NB4 (cell line): ENCODE measurements around the gene CASP9.

Source experiments
- TF ChIP-seq, protein P1 (sequence below): IDR thresholded peaks from one replicate; pipeline ENCODE4 v1.5.1; 2012; ENCODE audit warnings: low read depth, low read length
- TF ChIP-seq, protein P2 (sequence below): IDR thresholded peaks from 2 replicates; pipeline ENCODE4 v1.6.1; 2011; ENCODE audit warnings: low read depth, low read length

- TF ChIP-seq, protein P1, sequence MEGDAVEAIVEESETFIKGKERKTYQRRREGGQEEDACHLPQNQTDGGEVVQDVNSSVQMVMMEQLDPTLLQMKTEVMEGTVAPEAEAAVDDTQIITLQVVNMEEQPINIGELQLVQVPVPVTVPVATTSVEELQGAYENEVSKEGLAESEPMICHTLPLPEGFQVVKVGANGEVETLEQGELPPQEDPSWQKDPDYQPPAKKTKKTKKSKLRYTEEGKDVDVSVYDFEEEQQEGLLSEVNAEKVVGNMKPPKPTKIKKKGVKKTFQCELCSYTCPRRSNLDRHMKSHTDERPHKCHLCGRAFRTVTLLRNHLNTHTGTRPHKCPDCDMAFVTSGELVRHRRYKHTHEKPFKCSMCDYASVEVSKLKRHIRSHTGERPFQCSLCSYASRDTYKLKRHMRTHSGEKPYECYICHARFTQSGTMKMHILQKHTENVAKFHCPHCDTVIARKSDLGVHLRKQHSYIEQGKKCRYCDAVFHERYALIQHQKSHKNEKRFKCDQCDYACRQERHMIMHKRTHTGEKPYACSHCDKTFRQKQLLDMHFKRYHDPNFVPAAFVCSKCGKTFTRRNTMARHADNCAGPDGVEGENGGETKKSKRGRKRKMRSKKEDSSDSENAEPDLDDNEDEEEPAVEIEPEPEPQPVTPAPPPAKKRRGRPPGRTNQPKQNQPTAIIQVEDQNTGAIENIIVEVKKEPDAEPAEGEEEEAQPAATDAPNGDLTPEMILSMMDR = no peak
- TF ChIP-seq, protein P2, sequence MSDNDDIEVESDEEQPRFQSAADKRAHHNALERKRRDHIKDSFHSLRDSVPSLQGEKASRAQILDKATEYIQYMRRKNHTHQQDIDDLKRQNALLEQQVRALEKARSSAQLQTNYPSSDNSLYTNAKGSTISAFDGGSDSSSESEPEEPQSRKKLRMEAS = no peak
These were observed 16.2 kb upstream of the CASP9 start for GRCh38 chr1:15540186-15540585.
